22Rv1 (cell line): ENCODE results near the gene MMS19.

Experiments used
- CTCF ChIP-seq: fragments of 450-650 bp; IDR thresholded peaks from 2 replicates; pipeline ENCODE4 v1.5.1; 2017; ENCODE audit warnings: mild to moderate bottlenecking
- ZFX ChIP-seq: fragments of 450-650 bp; IDR thresholded peaks from 2 replicates; pipeline ENCODE4 v1.6.1; 2017; ENCODE audit warnings: antibody characterized with exemption, borderline replicate concordance

GRCh38 chr10:97456034-97456685, 42.1 kb downstream of the MMS19 start:
- TF ChIP-seq CTCF = no peak
- no peak for TF ChIP-seq ZFX
